ENCODE data around the gene HMGXB4. TPM values are rescaled to one million over a fixed set of nuclear protein-coding genes. Genes with fewer than 3 reads are reported as not detected.

The HMGXB4 gene
- total and polyA plus RNA-seq, 2 of the 8 experiments (the other 6 are each of a cell fraction or from before 2014, with no cell fraction given) = 20.9 to 41.3 TPM

GRCh38 chr22:35258191-35258988 is 1.1 kb downstream of the HMGXB4 start (continued):
- no peak for TF ChIP-seq CTCF (IDR thresholded peaks at IDR 0.05; ENCODE audit: control extremely low read depth in 1 of 3, insufficient read depth in 1 of 3, low read depth in 1 of 3, low read length in 3 of 3)
- TF ChIP-seq CREB1 (IDR thresholded peaks at IDR 0.05) = no peak
- TF ChIP-seq SUZ12 (IDR thresholded peaks at IDR 0.05; ENCODE audit: low read length) = no peak

Measured in H1 (cell line).